GM13976 (cell line): Measurements from ENCODE around the gene SH3D19.
"Not testable (repeated sequence)": the region's sequence is repeated elsewhere in the genome, so short reads cannot be mapped to it uniquely, and the experiment has no call there.

Experiments used
- DNase-seq: peaks from one replicate; pipeline ENCODE4 v3.0.0; 2012; ENCODE audit warnings: low spot score
- in situ Hi-C: fragments of 300-500 bp; cut with MboI; formaldehyde crosslinking; loops from one replicate; pipeline ENCODE4 v1.12.0; 2022; ENCODE audit warnings: low sequenced_read_pairs, mixed read lengths, inconsistent platforms; ENCODE audit not compliant: unreplicated experiment
- TF ChIP-seq, protein P1 (sequence below): IDR thresholded peaks from 2 replicates; pipeline ENCODE4 v1.5.1; 2012; ENCODE audit warnings: borderline replicate concordance, mild to moderate bottlenecking; ENCODE audit not compliant: insufficient read depth; ENCODE audit errors: extremely low read depth, missing control alignments, control extremely low read depth

SH3D19 gene

DNA sequence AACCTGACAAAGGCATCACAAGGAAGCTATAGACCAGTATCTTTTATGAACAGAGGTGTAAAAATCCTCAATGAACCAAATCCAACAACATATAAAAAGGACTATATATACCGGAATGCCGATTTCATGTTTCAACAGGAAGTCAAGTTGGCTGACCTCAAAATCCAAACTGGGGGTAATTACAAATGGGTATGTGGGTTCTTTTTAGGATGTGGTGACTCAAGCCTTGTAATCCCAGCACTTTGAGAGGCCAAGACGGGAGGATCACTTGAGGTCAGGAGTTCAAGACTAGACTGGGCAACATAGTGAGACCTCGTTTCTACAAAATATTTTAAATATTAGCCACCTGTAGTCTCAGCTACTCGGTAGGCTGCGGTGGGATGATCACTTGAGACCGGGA lies 38.0 kb downstream of the SH3D19 start:
- no peak for DNase-seq
- TF ChIP-seq, protein P1, sequence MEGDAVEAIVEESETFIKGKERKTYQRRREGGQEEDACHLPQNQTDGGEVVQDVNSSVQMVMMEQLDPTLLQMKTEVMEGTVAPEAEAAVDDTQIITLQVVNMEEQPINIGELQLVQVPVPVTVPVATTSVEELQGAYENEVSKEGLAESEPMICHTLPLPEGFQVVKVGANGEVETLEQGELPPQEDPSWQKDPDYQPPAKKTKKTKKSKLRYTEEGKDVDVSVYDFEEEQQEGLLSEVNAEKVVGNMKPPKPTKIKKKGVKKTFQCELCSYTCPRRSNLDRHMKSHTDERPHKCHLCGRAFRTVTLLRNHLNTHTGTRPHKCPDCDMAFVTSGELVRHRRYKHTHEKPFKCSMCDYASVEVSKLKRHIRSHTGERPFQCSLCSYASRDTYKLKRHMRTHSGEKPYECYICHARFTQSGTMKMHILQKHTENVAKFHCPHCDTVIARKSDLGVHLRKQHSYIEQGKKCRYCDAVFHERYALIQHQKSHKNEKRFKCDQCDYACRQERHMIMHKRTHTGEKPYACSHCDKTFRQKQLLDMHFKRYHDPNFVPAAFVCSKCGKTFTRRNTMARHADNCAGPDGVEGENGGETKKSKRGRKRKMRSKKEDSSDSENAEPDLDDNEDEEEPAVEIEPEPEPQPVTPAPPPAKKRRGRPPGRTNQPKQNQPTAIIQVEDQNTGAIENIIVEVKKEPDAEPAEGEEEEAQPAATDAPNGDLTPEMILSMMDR: no peak
- in situ Hi-C loops: no loop called here

DNA sequence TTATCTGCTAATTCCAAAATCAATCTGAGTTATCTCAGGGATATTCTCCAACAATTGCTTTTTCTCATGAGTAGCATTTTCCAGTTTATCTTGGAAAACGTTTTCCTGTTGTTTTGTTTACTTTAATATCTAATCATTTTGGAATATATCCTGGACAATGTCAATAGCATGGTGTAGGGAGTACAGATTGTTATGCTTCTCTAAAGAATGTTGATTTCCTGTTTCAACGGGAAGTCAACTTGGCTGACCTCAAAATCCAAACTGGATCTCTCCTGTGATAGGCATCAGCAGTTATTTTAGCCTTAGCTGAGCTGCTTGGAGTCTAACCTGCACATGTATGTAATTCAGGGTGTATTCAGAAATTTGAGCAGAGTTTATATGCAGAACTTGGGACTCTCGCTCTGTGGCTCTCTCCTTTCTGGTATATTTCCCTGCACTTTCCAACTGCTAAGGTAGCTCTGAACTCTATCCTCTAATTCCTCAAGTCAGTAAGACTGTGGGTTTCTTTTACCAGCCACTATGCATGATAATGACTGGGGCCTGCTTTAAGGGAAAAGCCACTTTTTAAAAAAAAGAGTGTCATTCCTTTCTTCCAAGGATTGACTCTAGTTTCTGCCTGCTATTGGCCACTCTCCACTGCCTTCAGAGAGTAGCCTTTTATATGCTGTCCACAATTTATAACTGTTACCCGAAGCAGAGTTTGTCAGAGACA lies 40.7 kb downstream of the SH3D19 start:
- in situ Hi-C loops: no loop called here
- DNase-seq: no peak
- TF ChIP-seq, protein P1: no peak

DNA sequence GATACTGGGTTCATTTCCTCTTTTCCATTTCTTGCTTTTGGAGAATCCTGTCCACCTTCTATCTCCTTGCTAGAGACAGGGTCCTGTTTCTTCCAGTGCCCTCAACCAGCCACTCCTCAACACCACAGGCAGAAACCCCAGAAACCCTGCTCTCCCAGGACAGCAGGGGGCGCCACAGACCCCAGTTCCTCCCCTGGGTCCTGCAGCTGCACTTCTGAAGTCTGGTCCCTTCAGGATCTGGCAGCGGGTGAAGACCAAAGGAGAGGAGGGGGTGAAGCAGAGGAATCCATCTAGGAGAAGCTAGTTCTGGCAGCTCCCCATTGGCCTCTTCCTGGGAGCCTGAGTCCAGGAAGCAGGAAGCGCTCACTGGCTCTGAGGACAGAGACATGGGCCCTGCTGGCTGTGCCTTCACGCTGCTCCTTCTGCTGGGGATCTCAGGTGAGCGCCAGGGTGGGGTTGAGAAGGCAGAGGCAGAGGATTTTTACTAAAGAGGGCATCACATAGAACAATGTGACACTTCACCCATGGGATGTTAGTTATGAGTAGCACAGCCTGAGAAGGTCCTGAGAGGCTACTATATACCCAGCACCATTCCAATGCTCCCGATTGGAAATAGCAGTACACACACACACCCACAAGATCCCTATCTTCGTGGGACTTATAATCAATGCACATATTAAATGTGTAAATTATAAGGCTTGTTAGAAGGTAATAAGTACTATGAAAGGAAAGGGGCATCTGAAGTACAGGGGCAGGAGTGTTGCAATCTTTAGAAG lies 48.4 kb downstream of the SH3D19 start, which contains the start of gene PRSS48:
PRSS48 (plus strand) TSS at position 375 of the 776 bp plus-strand sequence; CDS start at position 387, 12 bp downstream.
- DNase-seq: peak; percentile 69
- in situ Hi-C loops: no loop called here
- TF ChIP-seq, protein P1: peak; percentile 68

DNA sequence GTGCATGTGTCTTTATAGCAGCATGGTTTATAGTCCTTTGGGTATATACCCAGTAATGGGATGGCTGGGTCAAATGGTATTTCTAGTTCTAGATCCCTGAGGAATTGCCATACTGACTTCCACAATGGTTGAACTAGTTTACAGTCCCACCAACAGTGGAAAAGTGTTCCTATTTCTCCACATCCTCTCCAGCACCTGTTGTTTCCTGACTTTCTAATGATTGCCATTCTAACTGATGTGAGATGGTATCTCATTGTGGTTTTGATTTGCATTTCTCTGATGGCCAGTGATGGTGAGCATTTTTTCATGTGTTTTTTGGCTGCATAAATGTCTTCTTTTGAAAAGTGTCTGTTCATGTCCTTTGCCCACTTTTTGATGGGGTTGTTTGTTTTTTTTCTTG lies 56.5 kb downstream of the SH3D19 start:
- in situ Hi-C loops, DNase-seq: not testable (repeated sequence)

DNA sequence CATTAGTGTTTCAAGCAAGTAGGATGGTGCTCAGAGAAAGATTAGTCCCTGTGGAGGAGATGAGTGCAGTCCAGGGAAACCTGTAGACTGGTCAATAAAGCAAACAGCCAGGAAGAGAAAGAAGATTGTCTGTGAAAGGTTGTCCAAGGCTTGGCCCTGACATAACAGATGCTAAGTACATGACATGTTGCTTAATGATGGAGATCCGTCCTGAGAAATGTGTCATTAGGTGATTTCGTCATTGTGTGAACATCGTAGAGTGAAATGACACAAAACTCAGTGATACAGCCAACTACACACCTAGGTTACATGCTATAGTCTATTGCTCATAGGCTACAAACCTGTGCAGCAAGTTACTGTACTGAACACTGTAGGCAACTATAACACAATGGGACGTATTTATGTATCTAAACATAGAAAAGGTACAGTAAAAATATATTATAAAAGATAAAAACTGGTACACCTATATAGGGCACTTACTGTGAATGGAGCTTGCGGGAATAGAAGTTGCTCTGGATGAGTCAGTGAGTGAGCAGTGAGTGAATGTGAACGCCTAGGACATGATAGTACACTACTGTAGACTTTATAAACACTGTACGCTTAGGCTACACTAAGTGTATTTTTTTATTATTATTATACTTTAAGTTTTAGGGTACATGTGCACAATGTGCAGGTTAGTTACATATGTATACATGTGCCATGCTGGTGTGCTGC lies 57.4 kb downstream of the SH3D19 start:
- DNase-seq: no peak
- TF ChIP-seq, protein P1: no peak
- in situ Hi-C loops: no loop called here

DNA sequence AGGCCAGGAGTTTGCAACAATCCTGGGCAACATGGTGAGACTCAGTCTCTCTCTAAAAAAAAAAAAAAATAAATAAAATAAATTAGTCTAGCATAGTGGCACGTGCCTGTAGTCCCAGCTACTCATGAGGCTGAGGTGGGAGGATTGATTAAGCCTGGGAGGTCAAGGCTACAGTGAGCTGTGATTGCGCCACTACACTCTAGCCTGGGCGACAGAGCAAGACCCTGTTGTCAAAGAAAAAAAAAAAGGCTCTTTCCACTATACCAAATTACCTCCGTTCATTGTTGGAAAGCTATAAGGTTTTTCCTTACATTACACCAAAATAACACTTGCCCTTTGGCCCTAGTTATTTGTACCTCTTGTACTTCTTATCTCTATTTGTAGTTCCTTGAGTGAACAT lies 58.3 kb downstream of the SH3D19 start:
- TF ChIP-seq, protein P1: no peak
- in situ Hi-C loops: no loop called here
- no peak for DNase-seq

DNA sequence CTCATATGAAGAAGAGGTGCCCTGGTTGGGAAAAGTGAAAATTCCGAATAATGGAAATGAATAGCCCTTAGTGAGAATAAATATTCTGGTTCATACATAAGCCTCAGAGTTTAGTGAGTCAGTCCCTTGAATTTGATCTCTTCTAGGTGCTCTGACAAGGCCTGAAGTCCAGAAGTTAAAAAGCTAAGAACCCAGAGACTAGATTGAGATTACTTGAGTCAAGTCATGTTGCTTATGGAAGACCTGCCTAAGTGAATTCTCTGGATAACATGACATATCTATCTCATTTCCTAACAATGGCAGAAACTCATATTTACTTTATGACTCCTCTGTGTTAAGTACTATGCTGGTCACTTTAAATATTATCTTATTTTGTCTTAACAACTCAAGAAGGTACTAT lies 58.9 kb downstream of the SH3D19 start:
- TF ChIP-seq, protein P1: no peak
- in situ Hi-C loops: no loop called here
- no peak for DNase-seq
